Activated T-cell treated with anti-CD3 and anti-CD28 coated beads for 48 hours (primary cell): ENCODE results near the gene PIGU.
"Not testable (repeated sequence)": the region's sequence is repeated elsewhere in the genome, so short reads cannot be mapped to it uniquely, and the experiment has no call there.

Experiments
- DNase-seq: peaks from one replicate; pipeline ENCODE4 v3.0.0-alpha.2; 2020; ENCODE audit warnings: low read depth

PIGU gene

GRCh38 chr20:34661811-34662210, 15.1 kb downstream of the PIGU start:
- DNase-seq: not testable (repeated sequence)

- DNase-seq: not testable (repeated sequence)
These were observed 18.2 kb downstream of the PIGU start for GRCh38 chr20:34658654-34659053.

GRCh38 chr20:34654207-34654744, 22.6 kb downstream of the PIGU start:
- DNase-seq: no peak

- no peak for DNase-seq
These were observed 25.7 kb downstream of the PIGU start for GRCh38 chr20:34651200-34651599.

- DNase-seq: no peak
These were observed 29.2 kb downstream of the PIGU start for GRCh38 chr20:34647737-34648136.

GRCh38 chr20:34644951-34645350, 31.9 kb downstream of the PIGU start:
- DNase-seq: no peak

GRCh38 chr20:34644345-34644744, 32.5 kb downstream of the PIGU start:
- DNase-seq: no peak

GRCh38 chr20:34643928-34644327, 33.0 kb downstream of the PIGU start:
- DNase-seq: no peak

- no peak for DNase-seq
These were observed 34.9 kb downstream of the PIGU start for GRCh38 chr20:34642009-34642408.

- no peak for DNase-seq
These were observed 37.1 kb downstream of the PIGU start for GRCh38 chr20:34639755-34640222.

GRCh38 chr20:34638532-34638931, 38.4 kb downstream of the PIGU start:
- DNase-seq: no peak

- no peak for DNase-seq
These were observed 38.9 kb downstream of the PIGU start for GRCh38 chr20:34638039-34638292.

- DNase-seq: no peak
These were observed 39.5 kb downstream of the PIGU start for GRCh38 chr20:34637245-34638038.

- no peak for DNase-seq
These were observed 40.2 kb downstream of the PIGU start for GRCh38 chr20:34636648-34637047.

- no peak for DNase-seq
These were observed 42.5 kb downstream of the PIGU start for GRCh38 chr20:34634392-34634791.

- no peak for DNase-seq
These were observed 43.9 kb downstream of the PIGU start for GRCh38 chr20:34632870-34633452.

- no peak for DNase-seq
These were observed 47.0 kb downstream of the PIGU start for GRCh38 chr20:34629904-34630303.

GRCh38 chr20:34629342-34629741, 47.5 kb downstream of the PIGU start:
- no peak for DNase-seq

GRCh38 chr20:34628026-34628425, 48.9 kb downstream of the PIGU start:
- no peak for DNase-seq

- no peak for DNase-seq
These were observed 49.4 kb downstream of the PIGU start for GRCh38 chr20:34627458-34627857.

- DNase-seq: no peak
These were observed 49.9 kb downstream of the PIGU start for GRCh38 chr20:34626992-34627391.

- no peak for DNase-seq
These were observed 52.3 kb downstream of the PIGU start for GRCh38 chr20:34624629-34625028.

GRCh38 chr20:34622821-34623451, 54.0 kb downstream of the PIGU start:
- no peak for DNase-seq
